Heart left ventricle (tissue), 16 donors: ENCODE measurements around the gene IL33. TPM values are rescaled to one million over a fixed set of nuclear protein-coding genes. Genes with fewer than 3 reads are reported as not detected.
"Not testable (repeated sequence)": the region's sequence is repeated elsewhere in the genome, so short reads cannot be mapped to it uniquely, and the experiment has no call there.

ENCODE experiments used
- ATAC-seq, 4 donors: fragments of 200-7000 bp; cut with Tn5 transposase; one replicate each; pipeline ENCODE4 v1.9.1; 2020 to 2022; ENCODE audit warnings: moderate library complexity in 4 of 4, mild to moderate bottlenecking in 3 of 4, moderate number of reproducible peaks in 1 of 4
- DNase-seq, 5 donors: peaks; one replicate each; pipeline ENCODE4 v3.0.0-alpha.2; 2020
- H3K27ac ChIP-seq, 12 donors: fragments of 200-600 bp; sonication (generic) in 4 of 12; one replicate each; pipeline versions ENCODE4 v1.5.0 to v1.8.0; 2016 to 2022; ENCODE audit warnings: mild to moderate bottlenecking in 2 of 12
- H3K27me3 ChIP-seq, 9 donors: fragments of 200-600 bp; sonication (generic) in 2 of 9; one replicate each; pipeline versions ENCODE4 v1.5.1 to v1.8.0; 2016 to 2022; ENCODE audit warnings: mild to moderate bottlenecking in 3 of 9
- H3K36me3 ChIP-seq, 9 donors: fragments of 200-600 bp; sonication (generic) in 2 of 9; one replicate each; pipeline versions ENCODE4 v1.5.0 to v1.8.0; 2018 to 2022; ENCODE audit warnings: mild to moderate bottlenecking in 2 of 9
- H3K4me1 ChIP-seq, 12 donors: fragments of 200-600 bp; sonication (generic) in 4 of 12; one replicate each; pipeline versions ENCODE4 v1.5.0 to v1.8.0; 2016 to 2022; ENCODE audit warnings: mild to moderate bottlenecking in 3 of 12
- H3K4me3 ChIP-seq, 12 donors: fragments of 200-600 bp; sonication (generic) in 4 of 12; one replicate each; pipeline versions ENCODE4 v1.5.0 to v1.8.0; 2017 to 2022; ENCODE audit warnings: mild to moderate bottlenecking in 9 of 12, moderate library complexity in 4 of 12
- H3K9me3 ChIP-seq, 12 donors: fragments of 200-600 bp; sonication (generic) in 4 of 12; one replicate each; pipeline versions ENCODE4 v1.5.0 to v1.8.0; 2016 to 2022; ENCODE audit warnings: mild to moderate bottlenecking in 1 of 12
- CTCF ChIP-seq, 12 donors: fragments of 200-600 bp; sonication (generic) in 4 of 12; IDR thresholded peaks; one replicate each; pipeline versions ENCODE4 v1.5.0 to v1.8.0; 2018 to 2022; ENCODE audit warnings: antibody characterized with exemption in 12 of 12, mild to moderate bottlenecking in 5 of 12
- POLR2A ChIP-seq, 2 donors: fragments of 450-650 bp; IDR thresholded peaks; one replicate each; pipeline ENCODE4 v1.6.1; 2017; ENCODE audit warnings: antibody characterized with exemption in 2 of 2, mild to moderate bottlenecking in 2 of 2, moderate library complexity in 2 of 2
- WGBS, 4 donors: extraction: QIAGEN DNeasy Blood & Tissue Kit in 2 of 4; methylation state at CpG; one replicate each; pipeline versions ENCODE4 v1.1.5 to v1.1.7; 2013 to 2018; 5-methylcytosine and 5-hydroxymethylcytosine counted together
- intact Hi-C, 10 donors: fragments of 100-400 bp; cut with DNase I; formaldehyde crosslinking; loops; one replicate each; pipeline versions ENCODE4 v1.11.1 to v1.14.2; 2022
- long read RNA-seq, 3 donors: library from polyadenylated mRNA; unstranded; transcript quantifications; one replicate each; pipeline ENCODE4 v2.0.0, GENCODE V29; 2020 to 2021
- polyA plus RNA-seq, 2 donors: library from polyadenylated mRNA; stranded (reverse); fragments of 200-250 nt; gene quantifications; one replicate each; pipeline ENCODE4 v1.2.3, GENCODE V29; 2013
- total RNA-seq, 9 donors: library from RNA; depleted of rRNA in 2 of 9; stranded (reverse); fragments of >200 nt in 2 of 9; fragmentation: NEBNext Ultra II Directional in 3 of 9; extraction: Animal tissue kit (Norgen Biotek cat#: 25700) in 3 of 9; gene quantifications; one replicate each; pipeline versions ENCODE4 v1.1.0 to v1.2.4, GENCODE V29; 2016 to 2023
- donor health status: ischemic (EF 13 %, LVEDD 7.1; RV severe dilation, severe dysfunction).
- donor health status: healthy with polysubstance abuse.
- donor health status: DM: no; HTN: yes; CAD: no.
- donor health status: DM: no; HTN: no; CAD: no.
- donor health status: ischemic (EF 25% LVEDD 6.9; RV normal size, moderate dysfunction).
- donor health status: ischemic (EF 25% LVEDD 5.7; RV mildly dilated, moderate dysfunction).
- donor health status: healthy.
- donor health status: DM: yes; HTN: yes; CAD: no.
- donor health status: ischemic (EF 35%, LVEDD 5.7; RV mildly dilated, moderate dysfunction).
- donor health status: nonischemic (EF 11% LVEDD 7.7; RV severe dilation, severe dysfunction).
- donor health status: DM: yes; HTN: yes; CAD: no.
- donor health status: PGD.
- donor health status: ischemic (EF 29% LVEDD 5.4; RV normal size, mild dysfunction).
- donor health status: nonischemic (EF 23%, LVEDD 6.1; RV moderate dilation, normal function).

Gene IL33
- total RNA-seq: 10 to 100 TPM in 6 of 9 donors, 1 to 10 TPM in 3; 6.6 to 36.5 (median 12.7) TPM
- 10 to 100 TPM; 12.4 to 14.0 TPM for polyA plus RNA-seq
- long read RNA-seq, donor 1, partial matches to known transcripts: 0 of 3 reads
- long read RNA-seq, donor 1, other reads (novel, unspliced or antisense): 3 of 3 reads
- long read RNA-seq, donor 2, partial matches to known transcripts: 0 of 9 reads
- long read RNA-seq, donor 2, other reads (novel, unspliced or antisense): 9 of 9 reads
- long read RNA-seq, donor 3, partial matches to known transcripts: 0 of 2 reads
- long read RNA-seq, donor 3, other reads (novel, unspliced or antisense): 2 of 2 reads

- peak in 1 of 5 donors; percentile 47 for DNase-seq
- Histone ChIP-seq H3K9me3 (peaks cover 0 to 9% (median 3%) of the 10 kb centered on the region in 12 donors), H3K36me3 (no peaks in the 10 kb centered on the region), H3K27ac (peak within 1 kb of the TSS in 11 of 12 donors; percentile 41 to 88 (median 74)), H3K4me1 (peaks cover 0 to 38% (median 3%) of the 10 kb centered on the region in 12 donors), H3K4me3 (peak within 1 kb of the TSS in 11 of 12 donors; percentile 3 to 63 (median 49)), H3K27me3 (no peaks in the 10 kb centered on the region)
- peak; percentile 59 to 81 (median 78) for ATAC-seq
- TF ChIP-seq POLR2A (IDR thresholded peaks at IDR 0.05) (peak in 1 of 2 donors; percentile 16), CTCF (IDR thresholded peaks at IDR 0.05) (no peak)
- intact Hi-C loops: loop anchor here in 1 of 10 donors (5.0 kb wide), 1 partner anchor 57 kb away; no protein-coding TSS in a partner anchor
- 13 to 39% (median 25%) methylated on average over 3 of the region's 3 CpGs for WGBS, 4 donors
Observed at GRCh38 chr9:6215562-6215961, at the start of gene IL33. IL33 (plus strand) TSS chr9:6215807; CDS start chr9:6241695, 25,888 bp downstream.

GRCh38 chr9:6171667-6172066 is 43.9 kb upstream of the IL33 start:
- no peaks in the 10 kb centered on the region for H3K36me3 ChIP-seq
- WGBS, 4 donors: 4 to 12% (median 8%) methylated on average over 1 of the region's 1 CpG
- no peaks in the 10 kb centered on the region for H3K4me1 ChIP-seq
- no peak for ATAC-seq
- H3K27me3 ChIP-seq: no peaks in the 10 kb centered on the region
- TF ChIP-seq POLR2A (IDR thresholded peaks at IDR 0.05) (no peak), CTCF (IDR thresholded peaks at IDR 0.05) (no peak)
- H3K9me3 ChIP-seq: peaks cover 0 to 42% (median 15%) of the 10 kb centered on the region in 12 donors
- DNase-seq: no peak
- intact Hi-C loops: no loop called here
- H3K4me3 ChIP-seq: no peak overlapping the region
- no peak overlapping the region for H3K27ac ChIP-seq

GRCh38 chr9:6173914-6174313 is 41.7 kb upstream of the IL33 start:
- intact Hi-C loops: no loop called here
- Histone ChIP-seq H3K27ac (no peak overlapping the region), H3K4me3 (no peak overlapping the region), H3K36me3 (no peaks in the 10 kb centered on the region), H3K4me1 (no peaks in the 10 kb centered on the region), H3K9me3 (peaks cover 0 to 44% (median 15%) of the 10 kb centered on the region in 12 donors), H3K27me3 (no peaks in the 10 kb centered on the region)
- ATAC-seq: no peak
- no peak for DNase-seq
- TF ChIP-seq POLR2A (IDR thresholded peaks at IDR 0.05): no peak
- TF ChIP-seq CTCF (IDR thresholded peaks at IDR 0.05): no peak

GRCh38 chr9:6182549-6183226 is 32.9 kb upstream of the IL33 start:
- H3K36me3 ChIP-seq, H3K4me3 ChIP-seq, H3K9me3 ChIP-seq, H3K27ac ChIP-seq, intact Hi-C loops, ATAC-seq, DNase-seq, H3K27me3 ChIP-seq: not testable (repeated sequence)
- peaks cover 0 to 16% (median 3%) of the 10 kb centered on the region in 12 donors for H3K4me1 ChIP-seq
- 89 to 96% (median 92%) methylated on average over 20 to 25 of the region's 31 CpGs for WGBS, 4 donors
